Spleen (tissue), 11 donors: ENCODE measurements around the gene STAC2. TPM values are rescaled to one million over a fixed set of nuclear protein-coding genes. Genes with fewer than 3 reads are reported as not detected.

Source experiments
- DNase-seq: peaks from one replicate; pipeline ENCODE4 v3.0.0-alpha.2; 2020
- H3K27ac ChIP-seq, 8 donors: fragments of 200-600 bp; sonication (generic) in 7 of 8; 1 replicate in 4 of 8; 2 replicates in 4 of 8; pipeline versions ENCODE4 v1.5.0 to v1.8.0; 2016 to 2021; ENCODE audit warnings: inconsistent platforms in 4 of 8, mild to moderate bottlenecking in 4 of 8, moderate library complexity in 1 of 8
- H3K27me3 ChIP-seq, 7 donors: fragments of 200-600 bp; sonication (generic) in 6 of 7; replicated peaks in 1 of 7; 1 replicate in 4 of 7; 2 replicates in 3 of 7; pipeline versions ENCODE4 v1.5.0 to v1.8.0; 2016 to 2021; ENCODE audit warnings: inconsistent platforms in 3 of 7, mild to moderate bottlenecking in 1 of 7
- H3K36me3 ChIP-seq, 6 donors: fragments of 200-600 bp; sonication (generic) in 5 of 6; 1 replicate in 4 of 6; 2 replicates in 2 of 6; pipeline versions ENCODE4 v1.5.0 to v1.8.0; 2016 to 2021; ENCODE audit warnings: inconsistent platforms in 2 of 6
- H3K4me1 ChIP-seq, 6 donors: fragments of 200-600 bp; sonication (generic) in 5 of 6; 1 replicate in 3 of 6; 2 replicates in 3 of 6; pipeline versions ENCODE4 v1.5.0 to v1.8.0; 2016 to 2021; ENCODE audit warnings: inconsistent platforms in 3 of 6
- H3K4me3 ChIP-seq, 8 donors: fragments of 200-600 bp; sonication (generic) in 7 of 8; 1 replicate in 4 of 8; 2 replicates in 4 of 8; pipeline versions ENCODE4 v1.5.0 to v1.8.0; 2016 to 2021; ENCODE audit warnings: inconsistent platforms in 4 of 8, mild to moderate bottlenecking in 4 of 8, moderate library complexity in 2 of 8
- H3K9me3 ChIP-seq, 8 donors: fragments of 200-600 bp; sonication (generic) in 7 of 8; 1 replicate in 4 of 8; 2 replicates in 4 of 8; pipeline versions ENCODE4 v1.5.0 to v1.8.0; 2016 to 2021; ENCODE audit warnings: inconsistent platforms in 4 of 8
- POLR2A ChIP-seq, 3 donors: fragments of 450-650 bp; IDR thresholded peaks; one replicate each; pipeline ENCODE4 v1.5.1; 2017; ENCODE audit warnings: antibody characterized with exemption in 3 of 3, mild to moderate bottlenecking in 1 of 3
- POLR2AphosphoS5 ChIP-seq, 3 donors: sonication (generic); formaldehyde crosslinking; IDR thresholded peaks; one replicate each; pipeline ENCODE4 v1.5.1; 2017; ENCODE audit warnings: antibody characterized with exemption in 3 of 3
- WGBS, 5 donors: extraction: QIAGEN DNeasy Blood & Tissue Kit in 3 of 5; methylation state at CpG; one replicate each; pipeline versions ENCODE4 v1.1.5 to v1.1.7; 2013 to 2018; 5-methylcytosine and 5-hydroxymethylcytosine counted together
- intact Hi-C: fragments of 100-400 bp; cut with DNase I; formaldehyde crosslinking; loops from one replicate; pipeline ENCODE4 v1.15.0; 2023; ENCODE audit warnings: low total_unique reads
- polyA plus RNA-seq, 3 donors: library from polyadenylated mRNA; stranded (reverse); fragments of 200-250 nt; gene quantifications; one replicate each; pipeline ENCODE4 v1.2.1, GENCODE V29; 2013
- total RNA-seq, 7 donors: library from RNA; depleted of rRNA in 3 of 7; stranded (reverse); fragments of >200 nt in 3 of 7; fragmentation: NEBNext Ultra II Directional in 4 of 7; extraction: Animal tissue kit (Norgen Biotek cat#: 25700) in 4 of 7; gene quantifications; one replicate each; pipeline versions ENCODE4 v1.1.0 to v1.2.1, GENCODE V29; 2016 to 2021
- TF ChIP-seq, protein P1 (sequence below), 11 experiments: fragments of 200-600 bp in 7 of 11; fragments of 450-650 bp in 4 of 11; sonication (generic) in 4 of 11; IDR thresholded peaks in 8 of 11; conservative IDR thresholded peaks in 3 of 11; 1 replicate in 7 of 11; 2 replicates in 4 of 11; pipeline versions ENCODE4 v1.4.0 to v1.8.0; 2016 to 2021; ENCODE audit warnings: antibody characterized with exemption in 11 of 11, inconsistent platforms in 4 of 11, mild to moderate bottlenecking in 1 of 11
- donor health status: healthy with polysubstance abuse.
- donor health status: DM: no; HTN: no; CAD: no; lungs with moderate emphysema.
- donor health status: DM: no; HTN: no; CAD: no.
- donor health status: Bipolar disorder and iron deficiency.
- donor health status: healthy.
- donor health status: DM: no; HTN: no; CAD: no.
- donor health status: DM: yes; HTN: yes; CAD: no.

STAC2 gene
- total and polyA plus RNA-seq, 10 donors = 0.06 to 0.56 (median 0.27) TPM; not detected in 7

GRCh38 chr17:39183045-39183444 is 42.7 kb downstream of the STAC2 start:
- Histone ChIP-seq H3K27ac (no peak overlapping the region), H3K9me3 (no peaks in the 10 kb centered on the region), H3K36me3 (peaks cover 0 to 90% (median 20%) of the 10 kb centered on the region in 6 donors), H3K27me3 (no peaks in the 10 kb centered on the region), H3K4me1 (no peaks in the 10 kb centered on the region), H3K4me3 (no peak overlapping the region)
- WGBS, 5 donors = 85 to 95% (median 88%) methylated on average over 5 of the region's 5 CpGs
- DNase-seq = no peak
- TF ChIP-seq, protein P1, sequence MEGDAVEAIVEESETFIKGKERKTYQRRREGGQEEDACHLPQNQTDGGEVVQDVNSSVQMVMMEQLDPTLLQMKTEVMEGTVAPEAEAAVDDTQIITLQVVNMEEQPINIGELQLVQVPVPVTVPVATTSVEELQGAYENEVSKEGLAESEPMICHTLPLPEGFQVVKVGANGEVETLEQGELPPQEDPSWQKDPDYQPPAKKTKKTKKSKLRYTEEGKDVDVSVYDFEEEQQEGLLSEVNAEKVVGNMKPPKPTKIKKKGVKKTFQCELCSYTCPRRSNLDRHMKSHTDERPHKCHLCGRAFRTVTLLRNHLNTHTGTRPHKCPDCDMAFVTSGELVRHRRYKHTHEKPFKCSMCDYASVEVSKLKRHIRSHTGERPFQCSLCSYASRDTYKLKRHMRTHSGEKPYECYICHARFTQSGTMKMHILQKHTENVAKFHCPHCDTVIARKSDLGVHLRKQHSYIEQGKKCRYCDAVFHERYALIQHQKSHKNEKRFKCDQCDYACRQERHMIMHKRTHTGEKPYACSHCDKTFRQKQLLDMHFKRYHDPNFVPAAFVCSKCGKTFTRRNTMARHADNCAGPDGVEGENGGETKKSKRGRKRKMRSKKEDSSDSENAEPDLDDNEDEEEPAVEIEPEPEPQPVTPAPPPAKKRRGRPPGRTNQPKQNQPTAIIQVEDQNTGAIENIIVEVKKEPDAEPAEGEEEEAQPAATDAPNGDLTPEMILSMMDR (IDR thresholded peaks at IDR 0.05 in 8 of 11, conservative IDR thresholded peaks at IDR 0.05 in 3 of 11) = no peak
- TF ChIP-seq POLR2AphosphoS5 (IDR thresholded peaks at IDR 0.05) = no peak
- TF ChIP-seq POLR2A (IDR thresholded peaks at IDR 0.05) = no peak
- intact Hi-C loops = no loop called here

GRCh38 chr17:39181303-39181702 is 44.4 kb downstream of the STAC2 start:
- Histone ChIP-seq H3K27ac (no peak overlapping the region), H3K4me3 (no peak overlapping the region), H3K27me3 (no peaks in the 10 kb centered on the region), H3K4me1 (no peaks in the 10 kb centered on the region), H3K9me3 (no peaks in the 10 kb centered on the region), H3K36me3 (peaks cover 0 to 90% (median 14%) of the 10 kb centered on the region in 6 donors)
- 86 to 96% (median 92%) methylated on average over 5 of the region's 5 CpGs for WGBS, 5 donors
- TF ChIP-seq, protein P1 (IDR thresholded peaks at IDR 0.05 in 8 of 11, conservative IDR thresholded peaks at IDR 0.05 in 3 of 11) = no peak
- TF ChIP-seq POLR2AphosphoS5 (IDR thresholded peaks at IDR 0.05) (no peak), POLR2A (IDR thresholded peaks at IDR 0.05) (no peak)
- no peak for DNase-seq
- intact Hi-C loops = no loop called here

- H3K27me3 ChIP-seq = peaks cover 0 to 12% (median 0%) of the 10 kb centered on the region in 7 donors
- H3K36me3 ChIP-seq = peaks cover 0 to 74% (median 9%) of the 10 kb centered on the region in 6 donors
- TF ChIP-seq, protein P1 (IDR thresholded peaks at IDR 0.05 in 8 of 11, conservative IDR thresholded peaks at IDR 0.05 in 3 of 11) = no peak
- no peak for TF ChIP-seq POLR2AphosphoS5 (IDR thresholded peaks at IDR 0.05)
- no peak for TF ChIP-seq POLR2A (IDR thresholded peaks at IDR 0.05)
- H3K27ac ChIP-seq = no peak overlapping the region
- intact Hi-C loops = no loop called here
- DNase-seq = no peak
- 84 to 92% (median 87%) methylated on average over 4 of the region's 4 CpGs for WGBS, 5 donors
- H3K9me3 ChIP-seq = no peaks in the 10 kb centered on the region
- peaks cover 0 to 15% (median 9%) of the 10 kb centered on the region in 6 donors for H3K4me1 ChIP-seq
- no peak overlapping the region for H3K4me3 ChIP-seq
Measured at GRCh38 chr17:39178536-39178935, 47.2 kb downstream of the STAC2 start.

GRCh38 chr17:39177256-39177655 is 48.5 kb downstream of the STAC2 start:
- Histone ChIP-seq H3K4me1 (peaks cover 0 to 15% (median 9%) of the 10 kb centered on the region in 6 donors), H3K27me3 (peaks cover 0 to 21% (median 0%) of the 10 kb centered on the region in 7 donors), H3K27ac (no peak overlapping the region), H3K36me3 (peaks cover 0 to 63% (median 5%) of the 10 kb centered on the region in 6 donors), H3K4me3 (no peak overlapping the region), H3K9me3 (no peaks in the 10 kb centered on the region)
- 88 to 94% (median 92%) methylated on average over 11 to 12 of the region's 12 CpGs for WGBS, 5 donors
- no peak for DNase-seq
- TF ChIP-seq POLR2A (IDR thresholded peaks at IDR 0.05) = no peak
- TF ChIP-seq POLR2AphosphoS5 (IDR thresholded peaks at IDR 0.05) = no peak
- TF ChIP-seq, protein P1 (IDR thresholded peaks at IDR 0.05 in 8 of 11, conservative IDR thresholded peaks at IDR 0.05 in 3 of 11) = no peak
- intact Hi-C loops = no loop called here
